ENCODE data around the gene SHROOM1. TPM values are rescaled to one million over a fixed set of nuclear protein-coding genes. Genes with fewer than 3 reads are reported as not detected.
A peak's percentile ranks its signal among the peaks of the same experiment; 100 is the strongest.

SHROOM1 gene
- total RNA-seq, 1 donor from 2014 or later = 4.5 TPM

DNA sequence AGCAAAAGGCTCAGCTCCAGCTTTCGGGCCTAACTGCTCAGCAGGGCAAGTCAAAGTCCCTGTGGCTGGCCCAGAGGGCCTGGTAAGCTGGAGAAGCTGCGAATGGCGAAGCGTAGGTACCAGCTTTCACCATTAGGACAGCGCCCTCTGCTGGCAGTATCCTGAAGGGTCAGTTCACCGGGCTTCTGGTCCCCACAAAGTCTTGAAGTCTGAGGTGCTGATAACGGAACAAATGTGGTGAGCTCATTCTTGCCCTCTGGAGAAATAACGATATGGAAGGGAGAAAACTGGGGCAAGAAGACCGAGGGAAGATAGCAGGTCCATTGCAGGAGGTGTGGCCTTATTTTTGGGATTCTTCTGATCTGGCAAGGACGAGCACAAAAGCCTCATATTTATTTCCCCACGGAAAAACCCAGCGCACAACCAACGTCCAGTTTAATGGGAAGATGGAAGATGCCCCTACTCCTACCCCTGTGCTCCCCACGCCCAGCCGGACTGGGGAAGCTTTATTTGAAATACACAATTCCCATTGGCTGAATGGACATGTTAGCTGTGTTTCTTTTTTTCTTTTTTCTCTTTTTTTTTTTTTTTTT is 10.2 kb downstream of the SHROOM1 start:
- Mint-ChIP-seq H3K4me3 (ENCODE audit: unreplicated experiment) (no peak overlapping the region), H3K27me3 (ENCODE audit: unreplicated experiment) (no peaks in the 10 kb centered on the region), H3K36me3 (ENCODE audit: unreplicated experiment) (no peaks in the 10 kb centered on the region), H3K4me1 (ENCODE audit: unreplicated experiment) (peaks cover 13% of the 10 kb centered on the region), H3K9me3 (ENCODE audit: unreplicated experiment) (no peaks in the 10 kb centered on the region), H3K27ac (ENCODE audit: unreplicated experiment) (no peak overlapping the region)
- TF ChIP-seq, protein P1, sequence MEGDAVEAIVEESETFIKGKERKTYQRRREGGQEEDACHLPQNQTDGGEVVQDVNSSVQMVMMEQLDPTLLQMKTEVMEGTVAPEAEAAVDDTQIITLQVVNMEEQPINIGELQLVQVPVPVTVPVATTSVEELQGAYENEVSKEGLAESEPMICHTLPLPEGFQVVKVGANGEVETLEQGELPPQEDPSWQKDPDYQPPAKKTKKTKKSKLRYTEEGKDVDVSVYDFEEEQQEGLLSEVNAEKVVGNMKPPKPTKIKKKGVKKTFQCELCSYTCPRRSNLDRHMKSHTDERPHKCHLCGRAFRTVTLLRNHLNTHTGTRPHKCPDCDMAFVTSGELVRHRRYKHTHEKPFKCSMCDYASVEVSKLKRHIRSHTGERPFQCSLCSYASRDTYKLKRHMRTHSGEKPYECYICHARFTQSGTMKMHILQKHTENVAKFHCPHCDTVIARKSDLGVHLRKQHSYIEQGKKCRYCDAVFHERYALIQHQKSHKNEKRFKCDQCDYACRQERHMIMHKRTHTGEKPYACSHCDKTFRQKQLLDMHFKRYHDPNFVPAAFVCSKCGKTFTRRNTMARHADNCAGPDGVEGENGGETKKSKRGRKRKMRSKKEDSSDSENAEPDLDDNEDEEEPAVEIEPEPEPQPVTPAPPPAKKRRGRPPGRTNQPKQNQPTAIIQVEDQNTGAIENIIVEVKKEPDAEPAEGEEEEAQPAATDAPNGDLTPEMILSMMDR (IDR thresholded peaks at IDR 0.05) = peak; percentile 92
- DNase-seq (ENCODE audit: extremely low spot score, unreplicated experiment) = peak; percentile 93

DNA sequence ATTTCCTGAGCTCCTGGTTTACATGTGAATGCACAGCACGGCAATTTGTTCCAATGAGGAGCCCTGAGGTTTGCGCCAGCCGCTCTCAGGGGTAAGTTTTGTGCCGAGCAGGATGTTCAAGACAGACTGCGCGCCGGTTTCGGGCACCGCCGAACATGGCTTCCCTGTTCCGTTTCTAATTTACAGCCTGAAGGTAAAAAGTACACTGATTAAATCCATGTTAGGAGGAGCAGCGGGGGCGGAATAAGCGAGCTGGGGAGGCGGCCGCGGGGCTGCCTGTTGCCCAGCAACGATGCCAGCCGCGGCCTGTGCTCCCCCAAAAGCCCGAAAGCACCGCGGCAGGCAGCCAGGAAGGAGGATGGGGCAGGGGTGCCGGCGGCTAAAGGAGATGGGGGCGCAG is 11.0 kb downstream of the SHROOM1 start:
- no peak for DNase-seq (ENCODE audit: extremely low spot score, unreplicated experiment)
- no peaks in the 10 kb centered on the region for H3K9me3 Mint-ChIP-seq (ENCODE audit: unreplicated experiment)
- no peak overlapping the region for H3K27ac Mint-ChIP-seq (ENCODE audit: unreplicated experiment)
- TF ChIP-seq, protein P1 (IDR thresholded peaks at IDR 0.05) = no peak
- no peaks in the 10 kb centered on the region for H3K36me3 Mint-ChIP-seq (ENCODE audit: unreplicated experiment)
- H3K4me3 Mint-ChIP-seq (ENCODE audit: unreplicated experiment) = no peak overlapping the region
- H3K4me1 Mint-ChIP-seq (ENCODE audit: unreplicated experiment) = peaks cover 16% of the 10 kb centered on the region
- no peaks in the 10 kb centered on the region for H3K27me3 Mint-ChIP-seq (ENCODE audit: unreplicated experiment)

DNA sequence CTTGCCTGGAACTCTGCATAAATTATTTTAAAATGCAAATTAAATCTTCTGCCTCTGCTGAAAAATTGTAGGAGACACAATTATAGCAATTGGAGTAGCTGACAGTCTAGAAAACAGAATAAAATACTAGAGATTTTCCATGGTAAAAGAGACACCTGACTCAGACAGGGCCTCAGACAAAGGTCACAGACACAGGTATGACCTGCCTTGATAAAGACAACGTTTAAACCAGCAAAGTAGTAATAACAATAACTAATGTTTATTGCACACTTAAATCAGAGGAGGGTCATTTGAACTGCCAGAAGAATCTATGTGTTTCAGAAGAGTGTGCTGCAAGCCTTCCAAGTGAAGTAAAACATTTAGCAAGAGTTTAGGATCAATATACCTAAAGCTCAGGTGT is 13.4 kb downstream of the SHROOM1 start:
- no peak for DNase-seq (ENCODE audit: extremely low spot score, unreplicated experiment)
- no peak overlapping the region for H3K27ac Mint-ChIP-seq (ENCODE audit: unreplicated experiment)
- peaks cover 24% of the 10 kb centered on the region for H3K4me1 Mint-ChIP-seq (ENCODE audit: unreplicated experiment)
- no peaks in the 10 kb centered on the region for H3K9me3 Mint-ChIP-seq (ENCODE audit: unreplicated experiment)
- H3K36me3 Mint-ChIP-seq (ENCODE audit: unreplicated experiment) = no peaks in the 10 kb centered on the region
- H3K27me3 Mint-ChIP-seq (ENCODE audit: unreplicated experiment) = peaks cover 11% of the 10 kb centered on the region
- TF ChIP-seq, protein P1 (IDR thresholded peaks at IDR 0.05) = no peak
- H3K4me3 Mint-ChIP-seq (ENCODE audit: unreplicated experiment) = no peak overlapping the region

DNA sequence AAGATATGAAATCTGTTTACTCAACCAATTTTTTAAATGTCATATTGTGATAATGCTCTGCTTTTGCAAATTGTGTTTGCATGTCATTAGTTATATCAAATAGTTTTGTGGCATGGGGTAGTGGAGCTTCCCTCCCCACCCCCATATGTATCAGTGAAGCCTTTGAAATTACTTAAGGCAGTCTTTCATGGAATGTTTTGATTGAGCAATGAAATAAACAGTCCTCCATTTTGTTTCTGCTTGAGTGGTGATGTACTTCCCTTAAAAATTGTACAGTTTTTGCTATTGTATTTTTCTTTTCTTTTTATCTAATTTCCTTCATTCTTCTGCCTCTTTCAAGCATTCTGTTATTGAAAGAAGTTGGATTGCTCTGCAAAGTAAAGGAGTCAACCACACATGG is 13.9 kb downstream of the SHROOM1 start:
- Mint-ChIP-seq H3K27ac (ENCODE audit: unreplicated experiment) (no peak overlapping the region), H3K27me3 (ENCODE audit: unreplicated experiment) (peaks cover 16% of the 10 kb centered on the region), H3K4me3 (ENCODE audit: unreplicated experiment) (no peak overlapping the region), H3K9me3 (ENCODE audit: unreplicated experiment) (no peaks in the 10 kb centered on the region), H3K36me3 (ENCODE audit: unreplicated experiment) (no peaks in the 10 kb centered on the region), H3K4me1 (ENCODE audit: unreplicated experiment) (peaks cover 20% of the 10 kb centered on the region)
- DNase-seq (ENCODE audit: extremely low spot score, unreplicated experiment) = no peak
- TF ChIP-seq, protein P1 (IDR thresholded peaks at IDR 0.05) = no peak

DNA sequence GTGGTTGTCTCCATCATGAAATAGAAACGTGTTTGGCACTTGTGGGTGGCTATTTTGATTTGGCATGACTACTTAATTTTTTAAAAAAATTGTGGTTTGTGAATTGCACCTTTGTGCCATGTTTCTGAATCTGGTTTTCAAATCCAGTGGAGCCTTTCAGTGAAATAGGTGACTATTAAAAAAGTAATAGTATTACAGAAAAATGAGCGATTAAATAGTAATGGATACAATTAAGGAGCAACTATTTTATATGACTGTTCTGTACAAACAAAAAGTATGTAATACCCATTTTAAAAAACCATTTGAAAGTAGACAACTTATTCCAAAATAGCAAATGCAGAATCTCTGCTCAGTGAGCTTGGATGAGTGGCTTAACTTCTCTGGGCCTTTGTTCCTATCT is 14.4 kb downstream of the SHROOM1 start:
- Mint-ChIP-seq H3K27ac (ENCODE audit: unreplicated experiment) (no peak overlapping the region), H3K4me1 (ENCODE audit: unreplicated experiment) (peaks cover 19% of the 10 kb centered on the region), H3K4me3 (ENCODE audit: unreplicated experiment) (no peak overlapping the region), H3K36me3 (ENCODE audit: unreplicated experiment) (no peaks in the 10 kb centered on the region), H3K9me3 (ENCODE audit: unreplicated experiment) (no peaks in the 10 kb centered on the region), H3K27me3 (ENCODE audit: unreplicated experiment) (peaks cover 21% of the 10 kb centered on the region)
- TF ChIP-seq, protein P1 (IDR thresholded peaks at IDR 0.05) = no peak
- DNase-seq (ENCODE audit: extremely low spot score, unreplicated experiment) = no peak

Data from osteocyte (in vitro differentiated cells).